HuH-7.5 (cell line): Measurements from ENCODE around the gene ARID4B.
"Not testable (repeated sequence)": the region's sequence is repeated elsewhere in the genome, so short reads cannot be mapped to it uniquely, and the experiment has no call there.

ENCODE experiments used
- DNase-seq: peaks from one replicate; pipeline ENCODE4 v3.0.0; 2011; ENCODE audit warnings: low spot score

ARID4B gene

GRCh38 chr1:235328271-235329138 lies 526 bp upstream of the ARID4B start, which contains the start of gene GGPS1:
Gene GGPS1 (plus strand): TSS chr1:235328570. CDS start chr1:235335265, 6,695 bp downstream.
- peak; percentile 95 for DNase-seq

- peak; percentile 32 for DNase-seq
These were observed 1.0 kb downstream of the ARID4B start for GRCh38 chr1:235326719-235327558.

GRCh38 chr1:235325854-235326253 lies 2.1 kb downstream of the ARID4B start:
- no peak for DNase-seq

- DNase-seq: no peak
These were observed 2.8 kb downstream of the ARID4B start for GRCh38 chr1:235325139-235325538.

GRCh38 chr1:235324296-235324695 lies 3.7 kb downstream of the ARID4B start:
- DNase-seq: no peak

GRCh38 chr1:235320521-235321179 lies 7.3 kb downstream of the ARID4B start:
- DNase-seq: no peak

GRCh38 chr1:235319255-235319654 lies 8.7 kb downstream of the ARID4B start:
- no peak for DNase-seq

- no peak for DNase-seq
These were observed 10.8 kb downstream of the ARID4B start for GRCh38 chr1:235317168-235317567.

GRCh38 chr1:235315735-235316134 lies 12.2 kb downstream of the ARID4B start:
- DNase-seq: no peak

GRCh38 chr1:235315173-235315572 lies 12.8 kb downstream of the ARID4B start:
- no peak for DNase-seq

GRCh38 chr1:235313931-235314678 lies 13.9 kb downstream of the ARID4B start:
- no peak for DNase-seq

GRCh38 chr1:235313262-235313661 lies 14.7 kb downstream of the ARID4B start:
- DNase-seq: no peak

- DNase-seq: not testable (repeated sequence)
These were observed 18.8 kb downstream of the ARID4B start for GRCh38 chr1:235309206-235309605.

GRCh38 chr1:235307158-235308124 lies 20.5 kb downstream of the ARID4B start:
- no peak for DNase-seq

GRCh38 chr1:235304549-235305451 lies 23.2 kb downstream of the ARID4B start:
- no peak for DNase-seq

GRCh38 chr1:235302143-235302542 lies 25.8 kb downstream of the ARID4B start:
- no peak for DNase-seq

GRCh38 chr1:235299169-235299858 lies 28.7 kb downstream of the ARID4B start:
- DNase-seq: no peak

- no peak for DNase-seq
These were observed 29.2 kb downstream of the ARID4B start for GRCh38 chr1:235298758-235299157.

GRCh38 chr1:235297579-235297978 lies 30.4 kb downstream of the ARID4B start:
- DNase-seq: no peak
